Measurements from ENCODE around the gene PPIL4.

PPIL4 gene

GRCh38 chr6:149501201-149501600 is 44.6 kb downstream of the PPIL4 start:
- Histone ChIP-seq H2BK12ac (ENCODE audit: low read length) (no peak overlapping the region), H2AK5ac (ENCODE audit: low read length) (no peak overlapping the region), H4K12ac (ENCODE audit: low read depth, low read length) (no peak overlapping the region), H3K9me3 (ENCODE audit: insufficient read depth, low read depth, low read length) (no peaks in the 10 kb centered on the region), H2BK5ac (ENCODE audit: low read depth, low read length, poor library complexity) (no peak overlapping the region), H3K18ac (ENCODE audit: low read length) (no peak overlapping the region), H3K79me2 (ENCODE audit: control insufficient read depth, insufficient read depth, low read length, poor library complexity) (no peaks in the 10 kb centered on the region), H3K4me2 (ENCODE audit: low read length) (no peak overlapping the region), H2AFZ (ENCODE audit: insufficient read depth, low read length, poor library complexity) (no peak overlapping the region), H4K8ac (ENCODE audit: low read depth, low read length) (no peak overlapping the region), H3K79me1 (ENCODE audit: low read length) (no peaks in the 10 kb centered on the region), H3K23ac (ENCODE audit: low read length) (no peak overlapping the region), H2BK120ac (ENCODE audit: insufficient read depth, low read length, poor library complexity) (no peak overlapping the region), H3K4me1 (ENCODE audit: control insufficient read depth in 1 of 2, insufficient read depth in 2 of 2, low read length in 2 of 2) (no peaks in the 10 kb centered on the region), H3K14ac (ENCODE audit: low read length) (no peak overlapping the region), H3K4me3 (ENCODE audit: low read depth, low read length) (no peak overlapping the region), H3K4ac (ENCODE audit: low read depth, low read length) (no peak overlapping the region), H4K91ac (ENCODE audit: low read depth, low read length) (no peak overlapping the region), H3K36me3 (ENCODE audit: control insufficient read depth in 1 of 2, insufficient read depth in 2 of 2, low read length in 2 of 2) (no peaks in the 10 kb centered on the region), H3K9ac (ENCODE audit: low read length) (no peak overlapping the region), H3K27me3 (ENCODE audit: insufficient read depth, low read length) (no peaks in the 10 kb centered on the region), H3K27ac (ENCODE audit: low read depth, low read length) (no peak overlapping the region)
- DNase-seq = no peak
- WGBS (ENCODE audit: extremely low coverage, insufficient coverage, insufficient read length) = no CpG with 5 or more reads among the region's 1 CpG

- Histone ChIP-seq H3K27ac (ENCODE audit: low read depth, low read length) (no peak overlapping the region), H4K91ac (ENCODE audit: low read depth, low read length) (no peak overlapping the region), H2AFZ (ENCODE audit: insufficient read depth, low read length, poor library complexity) (no peak overlapping the region), H4K12ac (ENCODE audit: low read depth, low read length) (no peak overlapping the region), H3K4me3 (ENCODE audit: low read depth, low read length) (no peak overlapping the region), H2BK12ac (ENCODE audit: low read length) (no peak overlapping the region), H3K23ac (ENCODE audit: low read length) (no peak overlapping the region), H2AK5ac (ENCODE audit: low read length) (no peak overlapping the region), H3K27me3 (ENCODE audit: insufficient read depth, low read length) (no peaks in the 10 kb centered on the region), H3K79me1 (ENCODE audit: low read length) (no peaks in the 10 kb centered on the region), H3K9ac (ENCODE audit: low read length) (no peak overlapping the region), H3K36me3 (ENCODE audit: control insufficient read depth in 1 of 2, insufficient read depth in 2 of 2, low read length in 2 of 2) (no peaks in the 10 kb centered on the region), H3K79me2 (ENCODE audit: control insufficient read depth, insufficient read depth, low read length, poor library complexity) (no peaks in the 10 kb centered on the region), H3K4ac (ENCODE audit: low read depth, low read length) (no peak overlapping the region), H3K9me3 (ENCODE audit: insufficient read depth, low read depth, low read length) (no peaks in the 10 kb centered on the region), H3K4me2 (ENCODE audit: low read length) (no peak overlapping the region), H2BK120ac (ENCODE audit: insufficient read depth, low read length, poor library complexity) (no peak overlapping the region), H3K4me1 (ENCODE audit: control insufficient read depth in 1 of 2, insufficient read depth in 2 of 2, low read length in 2 of 2) (no peaks in the 10 kb centered on the region), H3K14ac (ENCODE audit: low read length) (no peak overlapping the region), H2BK5ac (ENCODE audit: low read depth, low read length, poor library complexity) (no peak overlapping the region), H3K18ac (ENCODE audit: low read length) (no peak overlapping the region), H4K8ac (ENCODE audit: low read depth, low read length) (no peak overlapping the region)
- no CpG with 5 or more reads among the region's 1 CpG for WGBS (ENCODE audit: extremely low coverage, insufficient coverage, insufficient read length)
- DNase-seq = no peak
Measured at GRCh38 chr6:149500096-149500495, 45.7 kb downstream of the PPIL4 start.

DNA sequence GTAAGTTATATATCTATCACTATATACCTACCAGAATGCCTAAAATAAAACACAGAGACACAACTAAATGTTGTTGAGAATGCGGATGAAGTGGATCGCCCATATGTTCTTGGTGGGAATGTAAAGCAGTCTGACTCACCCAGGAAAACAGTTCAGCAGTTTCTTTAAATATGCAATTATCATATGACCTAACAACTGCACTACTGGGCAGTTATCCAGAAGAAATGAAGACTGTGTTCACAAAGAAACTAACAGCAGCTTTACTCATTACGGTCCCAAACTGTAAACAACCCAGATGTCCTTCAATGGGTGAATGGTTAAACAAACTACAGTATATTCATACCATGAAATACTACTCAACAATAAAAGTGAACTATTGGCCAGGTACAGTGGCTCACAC is 46.8 kb downstream of the PPIL4 start:
- no peak overlapping the region for H3K27ac ChIP-seq (ENCODE audit: low read depth, low read length)
- no peaks in the 10 kb centered on the region for H3K79me1 ChIP-seq (ENCODE audit: low read length)
- H3K4me2 ChIP-seq (ENCODE audit: low read length) = no peak overlapping the region
- no peaks in the 10 kb centered on the region for H3K27me3 ChIP-seq (ENCODE audit: insufficient read depth, low read length)
- H2BK12ac ChIP-seq (ENCODE audit: low read length) = no peak overlapping the region
- no peak overlapping the region for H3K9ac ChIP-seq (ENCODE audit: low read length)
- no peaks in the 10 kb centered on the region for H3K4me1 ChIP-seq (ENCODE audit: control insufficient read depth in 1 of 2, insufficient read depth in 2 of 2, low read length in 2 of 2)
- no peak overlapping the region for H3K14ac ChIP-seq (ENCODE audit: low read length)
- no peak overlapping the region for H4K12ac ChIP-seq (ENCODE audit: low read depth, low read length)
- no peaks in the 10 kb centered on the region for H3K79me2 ChIP-seq (ENCODE audit: control insufficient read depth, insufficient read depth, low read length, poor library complexity)
- no peak overlapping the region for H2BK120ac ChIP-seq (ENCODE audit: insufficient read depth, low read length, poor library complexity)
- no peak overlapping the region for H4K8ac ChIP-seq (ENCODE audit: low read depth, low read length)
- H3K18ac ChIP-seq (ENCODE audit: low read length) = no peak overlapping the region
- peak; percentile 50 to 83 for DNase-seq
- no peak overlapping the region for H4K91ac ChIP-seq (ENCODE audit: low read depth, low read length)
- no peak overlapping the region for H3K4me3 ChIP-seq (ENCODE audit: low read depth, low read length)
- no peak overlapping the region for H3K23ac ChIP-seq (ENCODE audit: low read length)
- no peak overlapping the region for H2AK5ac ChIP-seq (ENCODE audit: low read length)
- no peaks in the 10 kb centered on the region for H3K36me3 ChIP-seq (ENCODE audit: control insufficient read depth in 1 of 2, insufficient read depth in 2 of 2, low read length in 2 of 2)
- H2AFZ ChIP-seq (ENCODE audit: insufficient read depth, low read length, poor library complexity) = no peak overlapping the region
- no peak overlapping the region for H2BK5ac ChIP-seq (ENCODE audit: low read depth, low read length, poor library complexity)
- no CpG with 5 or more reads among the region's 3 CpGs for WGBS (ENCODE audit: extremely low coverage, insufficient coverage, insufficient read length)
- H3K9me3 ChIP-seq (ENCODE audit: insufficient read depth, low read depth, low read length) = no peaks in the 10 kb centered on the region
- no peak overlapping the region for H3K4ac ChIP-seq (ENCODE audit: low read depth, low read length)

DNA sequence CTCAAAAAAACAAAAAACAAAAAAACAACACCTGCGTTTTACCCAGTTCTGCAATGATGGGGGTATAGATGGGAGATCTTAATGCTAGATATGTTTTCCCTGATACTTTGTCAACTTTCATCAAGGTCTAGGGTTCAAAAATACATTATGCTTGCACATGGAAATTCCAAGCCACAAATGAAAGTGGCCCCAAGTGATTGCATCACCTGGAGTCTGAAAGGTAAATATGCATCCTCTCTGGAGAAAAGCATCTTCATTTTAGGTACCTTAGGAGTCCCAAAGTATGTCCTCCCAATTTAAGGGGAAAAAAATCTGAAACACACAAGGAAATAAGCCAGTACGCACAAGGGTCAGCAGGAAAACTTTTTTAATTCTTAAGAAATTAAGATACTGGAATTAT is 48.5 kb downstream of the PPIL4 start:
- H3K4me1 ChIP-seq (ENCODE audit: control insufficient read depth in 1 of 2, insufficient read depth in 2 of 2, low read length in 2 of 2) = no peaks in the 10 kb centered on the region
- H3K23ac ChIP-seq (ENCODE audit: low read length) = no peak overlapping the region
- DNase-seq = no peak
- no peak overlapping the region for H3K18ac ChIP-seq (ENCODE audit: low read length)
- no peak overlapping the region for H3K4me2 ChIP-seq (ENCODE audit: low read length)
- H2BK120ac ChIP-seq (ENCODE audit: insufficient read depth, low read length, poor library complexity) = no peak overlapping the region
- H4K8ac ChIP-seq (ENCODE audit: low read depth, low read length) = no peak overlapping the region
- no peak overlapping the region for H3K4me3 ChIP-seq (ENCODE audit: low read depth, low read length)
- H4K12ac ChIP-seq (ENCODE audit: low read depth, low read length) = no peak overlapping the region
- H3K27me3 ChIP-seq (ENCODE audit: insufficient read depth, low read length) = no peaks in the 10 kb centered on the region
- no peak overlapping the region for H3K27ac ChIP-seq (ENCODE audit: low read depth, low read length)
- H3K36me3 ChIP-seq (ENCODE audit: control insufficient read depth in 1 of 2, insufficient read depth in 2 of 2, low read length in 2 of 2) = no peaks in the 10 kb centered on the region
- no peaks in the 10 kb centered on the region for H3K79me2 ChIP-seq (ENCODE audit: control insufficient read depth, insufficient read depth, low read length, poor library complexity)
- H2AK5ac ChIP-seq (ENCODE audit: low read length) = no peak overlapping the region
- no peaks in the 10 kb centered on the region for H3K9me3 ChIP-seq (ENCODE audit: insufficient read depth, low read depth, low read length)
- no peak overlapping the region for H3K14ac ChIP-seq (ENCODE audit: low read length)
- no peak overlapping the region for H4K91ac ChIP-seq (ENCODE audit: low read depth, low read length)
- no peak overlapping the region for H2BK12ac ChIP-seq (ENCODE audit: low read length)
- H3K79me1 ChIP-seq (ENCODE audit: low read length) = no peaks in the 10 kb centered on the region
- H3K9ac ChIP-seq (ENCODE audit: low read length) = no peak overlapping the region
- H2AFZ ChIP-seq (ENCODE audit: insufficient read depth, low read length, poor library complexity) = no peak overlapping the region
- no peak overlapping the region for H2BK5ac ChIP-seq (ENCODE audit: low read depth, low read length, poor library complexity)
- H3K4ac ChIP-seq (ENCODE audit: low read depth, low read length) = no peak overlapping the region
- no CpG with 5 or more reads among the region's 2 CpGs for WGBS (ENCODE audit: extremely low coverage, insufficient coverage, insufficient read length)
